Suprapubic skin (tissue), 4 donors: ENCODE results near the gene KIAA0513.

Experiments used
- EP300 ChIP-seq: sonication (generic); formaldehyde crosslinking; IDR thresholded peaks from one replicate; pipeline ENCODE4 v1.6.1; 2017; ENCODE audit warnings: antibody characterized with exemption
- POLR2A ChIP-seq, 2 donors: fragments of 450-650 bp; IDR thresholded peaks; one replicate each; pipeline ENCODE4 v1.6.1; 2017; ENCODE audit warnings: antibody characterized with exemption in 2 of 2, mild to moderate bottlenecking in 2 of 2, moderate library complexity in 2 of 2
- POLR2AphosphoS5 ChIP-seq, 3 donors: sonication (generic); formaldehyde crosslinking; IDR thresholded peaks; one replicate each; pipeline ENCODE4 v1.6.1; 2017; ENCODE audit warnings: antibody characterized with exemption in 3 of 3
- TF ChIP-seq, protein P1 (sequence below), 2 donors: fragments of 200-600 bp in 1 of 2; fragments of 450-650 bp in 1 of 2; sonication (generic) in 1 of 2; IDR thresholded peaks; one replicate each; pipeline ENCODE4 v1.5.1; 2016 to 2019; ENCODE audit warnings: antibody characterized with exemption in 2 of 2, mild to moderate bottlenecking in 1 of 2, moderate library complexity in 1 of 2

DNA sequence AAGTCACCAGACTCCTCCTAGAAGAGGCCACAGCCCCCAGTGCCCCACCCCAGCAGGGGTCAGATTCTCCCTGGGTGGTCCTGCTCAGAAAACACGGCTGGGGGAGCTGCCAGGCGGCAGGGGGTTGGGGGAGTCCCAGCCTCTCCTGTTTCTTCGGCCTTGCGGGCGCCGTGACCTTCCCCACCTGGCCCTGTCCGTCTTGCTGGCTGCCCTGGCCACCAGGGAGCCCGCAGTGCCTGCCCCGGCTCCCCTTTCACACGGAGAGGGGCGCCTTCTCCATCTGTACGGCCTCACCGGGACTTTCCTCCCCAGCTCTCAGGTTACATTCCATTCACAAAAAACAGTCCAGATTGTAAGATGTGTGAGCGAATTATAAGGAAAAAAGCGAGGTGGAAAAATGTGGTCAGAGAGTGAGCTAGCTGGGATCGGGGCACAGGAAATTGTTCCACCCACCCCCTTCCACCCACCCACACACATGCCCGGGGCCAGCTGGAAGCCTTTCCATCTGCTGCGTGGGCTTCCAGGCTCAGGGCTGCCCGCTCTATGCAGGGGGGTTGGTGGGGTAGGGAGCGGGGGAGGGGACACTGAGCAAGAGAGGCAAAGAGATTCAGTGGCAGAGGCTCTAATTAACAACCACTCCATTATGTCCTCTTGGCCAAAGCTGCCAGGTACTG is 99.2 kb downstream of the KIAA0513 start:
- TF ChIP-seq, protein P1, sequence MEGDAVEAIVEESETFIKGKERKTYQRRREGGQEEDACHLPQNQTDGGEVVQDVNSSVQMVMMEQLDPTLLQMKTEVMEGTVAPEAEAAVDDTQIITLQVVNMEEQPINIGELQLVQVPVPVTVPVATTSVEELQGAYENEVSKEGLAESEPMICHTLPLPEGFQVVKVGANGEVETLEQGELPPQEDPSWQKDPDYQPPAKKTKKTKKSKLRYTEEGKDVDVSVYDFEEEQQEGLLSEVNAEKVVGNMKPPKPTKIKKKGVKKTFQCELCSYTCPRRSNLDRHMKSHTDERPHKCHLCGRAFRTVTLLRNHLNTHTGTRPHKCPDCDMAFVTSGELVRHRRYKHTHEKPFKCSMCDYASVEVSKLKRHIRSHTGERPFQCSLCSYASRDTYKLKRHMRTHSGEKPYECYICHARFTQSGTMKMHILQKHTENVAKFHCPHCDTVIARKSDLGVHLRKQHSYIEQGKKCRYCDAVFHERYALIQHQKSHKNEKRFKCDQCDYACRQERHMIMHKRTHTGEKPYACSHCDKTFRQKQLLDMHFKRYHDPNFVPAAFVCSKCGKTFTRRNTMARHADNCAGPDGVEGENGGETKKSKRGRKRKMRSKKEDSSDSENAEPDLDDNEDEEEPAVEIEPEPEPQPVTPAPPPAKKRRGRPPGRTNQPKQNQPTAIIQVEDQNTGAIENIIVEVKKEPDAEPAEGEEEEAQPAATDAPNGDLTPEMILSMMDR (IDR thresholded peaks at IDR 0.05), result no peak
- TF ChIP-seq POLR2AphosphoS5 (IDR thresholded peaks at IDR 0.05) (no peak), EP300 (no peak), POLR2A (IDR thresholded peaks at IDR 0.05) (no peak)
